PC-3 (cell line): Measurements from ENCODE around the gene CEP85L. TPM values are rescaled to one million over a fixed set of nuclear protein-coding genes. Genes with fewer than 3 reads are reported as not detected.

ENCODE experiments used
- ATAC-seq: fragments of 200-7000 bp; cut with Tn5 transposase; 2 replicates; pipeline ENCODE4 v1.9.1; 2020; ENCODE audit warnings: mild to moderate bottlenecking, moderate library complexity
- BruUV-seq: library from RNA; stranded (reverse); fragments of 400-500 nt; replicated peaks from 2 replicates; lab custom pipeline; 2021; lab: Mats Ljungman, UMichigan
- CTCF ChIA-PET: fragments of 300-600 bp; sonication (Branson Sonifier 250); formaldehyde crosslinking; loops from one replicate; lab custom pipeline; 2022; ENCODE audit warnings: antibody characterized with exemption; lab: Charles Lee
- POLR2A ChIA-PET: fragments of 300-600 bp; sonication (Branson Sonifier 250); formaldehyde crosslinking; loops from one replicate; lab custom pipeline; 2022; ENCODE audit warnings: antibody characterized with exemption; ENCODE audit not compliant: unreplicated experiment; lab: Charles Lee
- DNase-seq: peaks from one replicate; pipeline ENCODE4 v3.0.0-alpha.2; 2015
- H2AFZ ChIP-seq: fragments of 300-600 bp; sonication (generic); 2 replicates; pipeline ENCODE4 v1.6.0; 2016; ENCODE audit warnings: antibody characterized with exemption, low read length
- H3F3A ChIP-seq: fragments of 300-600 bp; sonication (generic); one replicate; pipeline ENCODE4 v1.6.0; 2017; ENCODE audit warnings: antibody characterized with exemption, low read length, control low read depth, mild to moderate bottlenecking; ENCODE audit not compliant: unreplicated experiment
- H3K27ac ChIP-seq: fragments of 300-600 bp; sonication (generic); 2 replicates; pipeline ENCODE4 v1.5.1; 2016; ENCODE audit warnings: mild to moderate bottlenecking, low read length
- H3K27me3 ChIP-seq: fragments of 300-600 bp; sonication (generic); 2 replicates; pipeline ENCODE4 v1.6.1; 2016; ENCODE audit warnings: low read length, mixed read lengths
- H3K36me3 ChIP-seq: fragments of 300-600 bp; sonication (generic); 2 replicates; pipeline ENCODE4 v1.6.1; 2016; ENCODE audit warnings: low read depth, mixed run types, low read length, mixed read lengths
- H3K4me1 ChIP-seq: fragments of 300-600 bp; sonication (generic); 2 replicates; pipeline ENCODE4 v1.5.1; 2016; ENCODE audit warnings: low read length; ENCODE audit not compliant: insufficient read depth
- H3K4me2 ChIP-seq: fragments of 300-600 bp; sonication (generic); 2 replicates; pipeline ENCODE4 v1.6.0; 2016; ENCODE audit warnings: low read length
- H3K4me3 ChIP-seq: fragments of 300-600 bp; sonication (generic); 2 replicates; pipeline ENCODE4 v1.5.1; 2016; ENCODE audit warnings: mild to moderate bottlenecking, low read length, mixed read lengths
- H3K79me2 ChIP-seq: fragments of 300-600 bp; sonication (generic); 2 replicates; pipeline ENCODE4 v1.6.1; 2017; ENCODE audit warnings: low read length, mixed read lengths
- H3K9ac ChIP-seq: fragments of 300-600 bp; sonication (generic); 2 replicates; pipeline ENCODE4 v1.6.0; 2016; ENCODE audit warnings: mild to moderate bottlenecking, low read length
- H3K9me2 ChIP-seq: fragments of 300-600 bp; sonication (generic); replicated peaks from 2 replicates; pipeline ENCODE4 v1.6.1; 2016; ENCODE audit warnings: mixed run types, low read length, mixed read lengths
- H3K9me3 ChIP-seq: fragments of 300-600 bp; sonication (generic); 2 replicates; pipeline ENCODE4 v1.6.1; 2016; ENCODE audit warnings: low read length, mixed read lengths
- H4K20me1 ChIP-seq: fragments of 300-600 bp; sonication (generic); 2 replicates; pipeline ENCODE4 v1.6.1; 2016; ENCODE audit warnings: low read length, mixed read lengths
- EZH2 ChIP-seq: fragments of 300-600 bp; sonication (generic); IDR thresholded peaks from one replicate; pipeline ENCODE4 v1.6.1; 2017; ENCODE audit warnings: antibody characterized with exemption, mild to moderate bottlenecking, low read length; ENCODE audit not compliant: unreplicated experiment
- EZH2phosphoT487 ChIP-seq: fragments of 300-600 bp; sonication (generic); IDR thresholded peaks from 2 replicates; pipeline ENCODE4 v1.6.1; 2018; ENCODE audit warnings: mild to moderate bottlenecking, antibody characterized with exemption, low read length, borderline replicate concordance
- intact Hi-C: fragments of 100-400 bp; cut with micrococcal nuclease; formaldehyde crosslinking; loops from 2 replicates; pipeline ENCODE4 v1.9.0; 2023
- total RNA-seq: library from RNA; depleted of rRNA; stranded (reverse); fragments of >200 nt; gene quantifications from 2 replicates; pipeline ENCODE4 v1.2.3, GENCODE V29; 2014
- TF ChIP-seq, protein P1 (sequence below): fragments of 300-600 bp; sonication (generic); conservative IDR thresholded peaks from 2 replicates; pipeline ENCODE4 v1.5.1; 2017; ENCODE audit warnings: antibody characterized with exemption, low read depth, mild to moderate bottlenecking, low read length

CEP85L gene
- total RNA-seq, 1 experiment from 2014 or later = 7.8 TPM

DNA sequence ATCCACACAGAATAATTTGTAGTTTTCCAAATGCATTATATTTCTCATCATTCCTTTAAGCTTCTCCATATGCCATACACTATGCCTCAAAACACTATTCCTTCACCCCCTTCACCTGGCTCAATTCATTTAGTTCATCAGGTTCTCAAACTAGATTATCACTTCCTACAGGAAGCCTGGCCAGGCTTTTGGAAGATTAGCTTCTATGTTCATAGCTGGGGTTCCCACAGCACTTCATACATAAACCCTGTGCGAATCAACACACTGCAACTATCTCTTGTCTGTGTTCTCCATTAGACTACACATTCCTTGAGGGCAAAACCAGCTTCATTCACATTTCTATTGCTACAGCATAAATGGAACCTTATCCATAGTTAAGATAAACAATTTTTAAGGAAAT lies 143.8 kb downstream of the CEP85L start:
- CTCF ChIA-PET = no interaction called here
- no peak for ATAC-seq
- BruUV-seq = no TSS peak

DNA sequence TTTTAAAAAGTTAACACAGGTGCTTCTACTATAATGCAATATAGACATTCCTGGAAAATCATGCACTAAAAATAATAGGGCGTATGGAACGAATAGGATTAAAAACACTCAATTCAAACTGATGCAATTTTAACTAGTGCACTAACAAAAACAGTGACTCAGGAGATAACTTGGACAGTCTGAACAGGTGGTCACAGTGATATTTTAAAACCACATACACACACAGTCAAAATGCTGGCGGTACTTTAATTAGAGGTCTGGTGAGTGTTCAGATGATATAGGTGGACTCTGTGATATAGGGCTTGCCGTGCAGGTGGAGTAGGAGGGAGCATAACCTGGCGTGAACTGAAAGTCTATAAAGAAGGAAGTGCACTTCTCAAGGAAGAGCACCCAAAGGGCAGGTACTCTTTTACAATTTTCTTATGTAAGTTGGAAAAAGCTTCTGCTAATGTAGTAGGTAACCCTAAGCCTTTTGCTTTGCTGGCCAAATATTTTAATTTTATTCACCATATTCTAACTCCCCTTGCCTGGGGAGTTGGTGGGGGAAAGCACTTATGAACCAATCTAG lies 145.2 kb downstream of the CEP85L start:
- DNase-seq = no peak
- H3K79me2 ChIP-seq = no peaks in the 10 kb centered on the region
- no peaks in the 10 kb centered on the region for H3K9me3 ChIP-seq
- H3K27ac ChIP-seq = no peak overlapping the region
- no peaks in the 10 kb centered on the region for H3K9me2 ChIP-seq
- no peak overlapping the region for H3K9ac ChIP-seq
- H3K4me3 ChIP-seq = no peak overlapping the region
- ChIA-PET POLR2A (no interaction called here), CTCF (no interaction called here)
- no TSS peak for BruUV-seq
- intact Hi-C loops = no loop called here
- no peak for ATAC-seq
- H3F3A ChIP-seq = no peaks in the 10 kb centered on the region
- no peaks in the 10 kb centered on the region for H3K4me1 ChIP-seq
- H3K4me2 ChIP-seq = no peak overlapping the region
- H4K20me1 ChIP-seq = no peaks in the 10 kb centered on the region
- H3K27me3 ChIP-seq = no peaks in the 10 kb centered on the region
- H3K36me3 ChIP-seq = peaks cover 7% of the 10 kb centered on the region
- TF ChIP-seq, protein P1, sequence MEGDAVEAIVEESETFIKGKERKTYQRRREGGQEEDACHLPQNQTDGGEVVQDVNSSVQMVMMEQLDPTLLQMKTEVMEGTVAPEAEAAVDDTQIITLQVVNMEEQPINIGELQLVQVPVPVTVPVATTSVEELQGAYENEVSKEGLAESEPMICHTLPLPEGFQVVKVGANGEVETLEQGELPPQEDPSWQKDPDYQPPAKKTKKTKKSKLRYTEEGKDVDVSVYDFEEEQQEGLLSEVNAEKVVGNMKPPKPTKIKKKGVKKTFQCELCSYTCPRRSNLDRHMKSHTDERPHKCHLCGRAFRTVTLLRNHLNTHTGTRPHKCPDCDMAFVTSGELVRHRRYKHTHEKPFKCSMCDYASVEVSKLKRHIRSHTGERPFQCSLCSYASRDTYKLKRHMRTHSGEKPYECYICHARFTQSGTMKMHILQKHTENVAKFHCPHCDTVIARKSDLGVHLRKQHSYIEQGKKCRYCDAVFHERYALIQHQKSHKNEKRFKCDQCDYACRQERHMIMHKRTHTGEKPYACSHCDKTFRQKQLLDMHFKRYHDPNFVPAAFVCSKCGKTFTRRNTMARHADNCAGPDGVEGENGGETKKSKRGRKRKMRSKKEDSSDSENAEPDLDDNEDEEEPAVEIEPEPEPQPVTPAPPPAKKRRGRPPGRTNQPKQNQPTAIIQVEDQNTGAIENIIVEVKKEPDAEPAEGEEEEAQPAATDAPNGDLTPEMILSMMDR = no peak
- H2AFZ ChIP-seq = no peak overlapping the region

More for the DNA sequence above, 143.8 kb downstream of the CEP85L start:
- no peak overlapping the region for H2AFZ ChIP-seq
- H3K36me3 ChIP-seq = peaks cover 1% of the 10 kb centered on the region
- no peaks in the 10 kb centered on the region for H3K27me3 ChIP-seq
- H3K27ac ChIP-seq = no peak overlapping the region
- no peak for DNase-seq
- no peaks in the 10 kb centered on the region for H4K20me1 ChIP-seq
- no peaks in the 10 kb centered on the region for H3K79me2 ChIP-seq
- H3K4me2 ChIP-seq = no peak overlapping the region
- H3K9me2 ChIP-seq = no peaks in the 10 kb centered on the region
- H3F3A ChIP-seq = no peaks in the 10 kb centered on the region
- no peaks in the 10 kb centered on the region for H3K9me3 ChIP-seq
- TF ChIP-seq EZH2phosphoT487 (no peak), EZH2 (no peak)
- TF ChIP-seq, protein P1 = no peak
- POLR2A ChIA-PET = no interaction called here
- no peaks in the 10 kb centered on the region for H3K4me1 ChIP-seq
- intact Hi-C loops = loop anchor here (2.0 kb wide), 1 partner anchor 43 kb away; no protein-coding TSS in a partner anchor
- H3K4me3 ChIP-seq = no peak overlapping the region
- no peak overlapping the region for H3K9ac ChIP-seq

DNA sequence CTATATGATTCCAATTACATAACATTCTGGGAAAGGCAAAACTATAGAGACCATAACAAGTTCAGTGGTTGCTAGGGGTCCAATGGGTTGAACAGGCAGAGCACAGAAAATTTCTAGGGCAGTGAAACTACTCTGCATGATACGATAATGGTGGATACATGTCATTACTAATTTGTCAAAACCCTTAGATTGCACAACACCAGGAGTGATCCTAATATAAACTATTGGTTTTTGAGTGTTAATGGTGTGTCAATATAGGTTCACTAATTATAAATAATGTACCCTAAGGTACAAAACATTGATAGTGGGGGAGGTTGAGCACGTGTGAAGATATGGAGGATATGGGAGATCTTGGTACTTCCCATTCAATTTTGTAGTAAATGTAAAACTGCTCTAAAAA lies 145.7 kb downstream of the CEP85L start:
- H3K9ac ChIP-seq = no peak overlapping the region
- H3K4me1 ChIP-seq = no peaks in the 10 kb centered on the region
- H3K36me3 ChIP-seq = peaks cover 7% of the 10 kb centered on the region
- DNase-seq (no peak), ATAC-seq (no peak)
- TF ChIP-seq, protein P1 = no peak
- TF ChIP-seq EZH2phosphoT487 = no peak
- no peak for TF ChIP-seq EZH2
- H3K79me2 ChIP-seq = no peaks in the 10 kb centered on the region
- no peak overlapping the region for H3K4me3 ChIP-seq
- no TSS peak for BruUV-seq
- ChIA-PET POLR2A (no interaction called here), CTCF (no interaction called here)
- no peaks in the 10 kb centered on the region for H3F3A ChIP-seq
- no peaks in the 10 kb centered on the region for H3K9me3 ChIP-seq
- no peak overlapping the region for H3K27ac ChIP-seq
- intact Hi-C loops = no loop called here
- no peaks in the 10 kb centered on the region for H3K27me3 ChIP-seq
- no peaks in the 10 kb centered on the region for H3K9me2 ChIP-seq
- no peak overlapping the region for H3K4me2 ChIP-seq
- no peaks in the 10 kb centered on the region for H4K20me1 ChIP-seq
- no peak overlapping the region for H2AFZ ChIP-seq
